ENCODE measurements around the gene IGSF23.
"Not testable (repeated sequence)": the region's sequence is repeated elsewhere in the genome, so short reads cannot be mapped to it uniquely, and the experiment has no call there.

The IGSF23 gene

GRCh38 chr19:44587963-44588770 is 25.2 kb upstream of the IGSF23 start:
- no peak for DNase-seq (ENCODE audit: low spot score)

- DNase-seq (ENCODE audit: low spot score): no peak
These were observed 24.6 kb upstream of the IGSF23 start for GRCh38 chr19:44588771-44589112.

- DNase-seq (ENCODE audit: low spot score): no peak
These were observed 22.9 kb upstream of the IGSF23 start for GRCh38 chr19:44590245-44591059.

GRCh38 chr19:44591340-44591993 is 21.9 kb upstream of the IGSF23 start:
- not testable (repeated sequence) for DNase-seq (ENCODE audit: low spot score)

- no peak for DNase-seq (ENCODE audit: low spot score)
These were observed 20.9 kb upstream of the IGSF23 start for GRCh38 chr19:44592451-44592890.

- no peak for DNase-seq (ENCODE audit: low spot score)
These were observed 20.1 kb upstream of the IGSF23 start for GRCh38 chr19:44593294-44593693.

- DNase-seq (ENCODE audit: low spot score): not testable (repeated sequence)
These were observed 19.5 kb upstream of the IGSF23 start for GRCh38 chr19:44593866-44594266.

GRCh38 chr19:44596428-44597130 is 16.8 kb upstream of the IGSF23 start:
- peak; percentile 22 for DNase-seq (ENCODE audit: low spot score)

- DNase-seq (ENCODE audit: low spot score): no peak
These were observed 16.3 kb upstream of the IGSF23 start for GRCh38 chr19:44597131-44597491.

- DNase-seq (ENCODE audit: low spot score): no peak
These were observed 15.0 kb upstream of the IGSF23 start for GRCh38 chr19:44598355-44598754.

- no peak for DNase-seq (ENCODE audit: low spot score)
These were observed 14.5 kb upstream of the IGSF23 start for GRCh38 chr19:44598880-44599279.

GRCh38 chr19:44600466-44600865 is 12.9 kb upstream of the IGSF23 start:
- no peak for DNase-seq (ENCODE audit: low spot score)

GRCh38 chr19:44602081-44602480 is 11.3 kb upstream of the IGSF23 start:
- DNase-seq (ENCODE audit: low spot score): no peak

- DNase-seq (ENCODE audit: low spot score): no peak
These were observed 10.0 kb upstream of the IGSF23 start for GRCh38 chr19:44603201-44603945.

- no peak for DNase-seq (ENCODE audit: low spot score)
These were observed 9.1 kb upstream of the IGSF23 start for GRCh38 chr19:44604241-44604640.

GRCh38 chr19:44605547-44605946 is 7.8 kb upstream of the IGSF23 start:
- DNase-seq (ENCODE audit: low spot score): no peak

- DNase-seq (ENCODE audit: low spot score): no peak
These were observed 6.3 kb upstream of the IGSF23 start for GRCh38 chr19:44607049-44607448.

GRCh38 chr19:44607917-44608316 is 5.4 kb upstream of the IGSF23 start:
- DNase-seq (ENCODE audit: low spot score): no peak

- no peak for DNase-seq (ENCODE audit: low spot score)
These were observed 5.0 kb upstream of the IGSF23 start for GRCh38 chr19:44608391-44608821.

- DNase-seq (ENCODE audit: low spot score): no peak
These were observed 4.1 kb upstream of the IGSF23 start for GRCh38 chr19:44609219-44609618.

GRCh38 chr19:44610497-44610896 is 2.9 kb upstream of the IGSF23 start:
- not testable (repeated sequence) for DNase-seq (ENCODE audit: low spot score)

Data from HuH-7.5 (cell line).